ENCODE measurements around the gene MYRF. TPM values are rescaled to one million over a fixed set of nuclear protein-coding genes. Genes with fewer than 3 reads are reported as not detected.

MYRF gene
- total RNA-seq, 2 experiments from 2014 or later, result 0.31 to 0.49 TPM

GRCh38 chr11:61806785-61807184 is 54.3 kb downstream of the MYRF start:
- no peak overlapping the region for H3K27ac Mint-ChIP-seq
- TF ChIP-seq CTCF (IDR thresholded peaks at IDR 0.05), result no peak
- no peak for DNase-seq
- no peaks in the 10 kb centered on the region for H3K36me3 Mint-ChIP-seq (ENCODE audit: low read depth)
- intact Hi-C loops (cut with DNase I, micrococcal nuclease), result no loop called here
- no peaks in the 10 kb centered on the region for H3K9me3 Mint-ChIP-seq
- no peak overlapping the region for H3K4me3 Mint-ChIP-seq
- no peaks in the 10 kb centered on the region for H3K36me3 ChIP-seq (ENCODE audit: insufficient read depth, low read length)
- H3K4me3 ChIP-seq (ENCODE audit: low read length), result no peak overlapping the region
- H3K27ac ChIP-seq (ENCODE audit: low read depth in 1 of 2, low read length in 2 of 2), result no peak overlapping the region
- ChIA-PET POLR2A (no interaction called here), CTCF (interaction anchor here (1.9 kb wide), 1 partner anchor 10 kb away, joined by 5 read pairs; no protein-coding TSS in a partner anchor)
- H3K27me3 Mint-ChIP-seq, result peaks cover under 1% of the 10 kb centered on the region
- no peak for ATAC-seq (ENCODE audit: poor library complexity)
- H3K27me3 ChIP-seq (ENCODE audit: control insufficient read depth in 1 of 2, insufficient read depth in 2 of 2, low read length in 2 of 2), result no peaks in the 10 kb centered on the region
- no peaks in the 10 kb centered on the region for H3K4me1 ChIP-seq (ENCODE audit: insufficient read depth, low read length)
- no peaks in the 10 kb centered on the region for H3K4me1 Mint-ChIP-seq (ENCODE audit: low read depth)
- H3K9me3 ChIP-seq (ENCODE audit: control insufficient read depth in 1 of 2, insufficient read depth in 1 of 2, low read length in 2 of 2), result no peaks in the 10 kb centered on the region

GRCh38 chr11:61810671-61811175 is 58.3 kb downstream of the MYRF start:
- Histone ChIP-seq H3K4me3 (ENCODE audit: low read length) (no peak overlapping the region), H3K36me3 (ENCODE audit: insufficient read depth, low read length) (no peaks in the 10 kb centered on the region), H3K9me3 (ENCODE audit: control insufficient read depth in 1 of 2, insufficient read depth in 1 of 2, low read length in 2 of 2) (peaks cover 0 to 7% of the 10 kb centered on the region in 2 experiments), H3K27me3 (ENCODE audit: control insufficient read depth in 1 of 2, insufficient read depth in 2 of 2, low read length in 2 of 2) (peaks cover under 1 to 18% of the 10 kb centered on the region in 2 experiments), H3K27ac (ENCODE audit: low read depth in 1 of 2, low read length in 2 of 2) (no peak overlapping the region), H3K4me1 (ENCODE audit: insufficient read depth, low read length) (peaks cover 11% of the 10 kb centered on the region)
- no peak for TF ChIP-seq CTCF (IDR thresholded peaks at IDR 0.05)
- POLR2A ChIA-PET, result no interaction called here
- no peak overlapping the region for H3K27ac Mint-ChIP-seq
- peaks cover 5% of the 10 kb centered on the region for H3K4me1 Mint-ChIP-seq (ENCODE audit: low read depth)
- no peaks in the 10 kb centered on the region for H3K9me3 Mint-ChIP-seq
- no peaks in the 10 kb centered on the region for H3K36me3 Mint-ChIP-seq (ENCODE audit: low read depth)
- DNase-seq, result no peak
- ATAC-seq (ENCODE audit: poor library complexity), result no peak
- CTCF ChIA-PET, result no interaction called here
- intact Hi-C loops (cut with DNase I, micrococcal nuclease), result no loop called here
- peaks cover 34% of the 10 kb centered on the region for H3K27me3 Mint-ChIP-seq
- no peak overlapping the region for H3K4me3 Mint-ChIP-seq

- no peak overlapping the region for H3K27ac ChIP-seq (ENCODE audit: low read depth in 1 of 2, low read length in 2 of 2)
- peaks cover 5 to 19% of the 10 kb centered on the region in 2 experiments for H3K27me3 ChIP-seq (ENCODE audit: control insufficient read depth in 1 of 2, insufficient read depth in 2 of 2, low read length in 2 of 2)
- H3K4me3 Mint-ChIP-seq, result no peak overlapping the region
- intact Hi-C loops (cut with DNase I, micrococcal nuclease), result no loop called here
- H3K27ac Mint-ChIP-seq, result no peak overlapping the region
- ChIA-PET POLR2A (no interaction called here), CTCF (no interaction called here)
- peaks cover 0 to 7% of the 10 kb centered on the region in 2 experiments for H3K9me3 ChIP-seq (ENCODE audit: control insufficient read depth in 1 of 2, insufficient read depth in 1 of 2, low read length in 2 of 2)
- ATAC-seq (ENCODE audit: poor library complexity) (no peak), DNase-seq (no peak)
- TF ChIP-seq CTCF (IDR thresholded peaks at IDR 0.05), result no peak
- H3K36me3 Mint-ChIP-seq (ENCODE audit: low read depth), result no peaks in the 10 kb centered on the region
- H3K27me3 Mint-ChIP-seq, result peaks cover 42% of the 10 kb centered on the region
- H3K4me3 ChIP-seq (ENCODE audit: low read length), result no peak overlapping the region
- peaks cover 13% of the 10 kb centered on the region for H3K4me1 Mint-ChIP-seq (ENCODE audit: low read depth)
- H3K36me3 ChIP-seq (ENCODE audit: insufficient read depth, low read length), result no peaks in the 10 kb centered on the region
- H3K4me1 ChIP-seq (ENCODE audit: insufficient read depth, low read length), result peaks cover 20% of the 10 kb centered on the region
- H3K9me3 Mint-ChIP-seq, result no peaks in the 10 kb centered on the region
Measured at GRCh38 chr11:61811831-61812230, 59.4 kb downstream of the MYRF start.

Measured in CD4-positive, alpha-beta T cell (primary cell).